Coronary artery (tissue), 2 donors: ENCODE results near the gene MGAT3.

Experiments used
- DNase-seq: peaks from one replicate; pipeline ENCODE4 v3.0.0-alpha.2; 2017; ENCODE audit warnings: low spot score
- H3K27ac ChIP-seq, 2 donors: fragments of 200-600 bp; sonication (generic); one replicate each; pipeline ENCODE4 v1.5.1; 2016 to 2019
- H3K4me3 ChIP-seq: fragments of 200-600 bp; sonication (generic); 2 replicates; pipeline ENCODE4 v1.5.1; 2016; ENCODE audit warnings: mild to moderate bottlenecking, moderate library complexity
- CTCF ChIP-seq: fragments of 200-600 bp; sonication (generic); IDR thresholded peaks from one replicate; pipeline ENCODE4 v1.5.1; 2019; ENCODE audit warnings: antibody characterized with exemption

The MGAT3 gene

GRCh38 chr22:39443398-39443797 is 13.4 kb upstream of the MGAT3 start:
- no peak for TF ChIP-seq CTCF
- no peak overlapping the region for H3K27ac ChIP-seq
- no peak for DNase-seq
- no peak overlapping the region for H3K4me3 ChIP-seq

- H3K27ac ChIP-seq, result no peak overlapping the region
- DNase-seq, result no peak
- TF ChIP-seq CTCF, result no peak
- no peak overlapping the region for H3K4me3 ChIP-seq
Observed at GRCh38 chr22:39444247-39444800, 12.5 kb upstream of the MGAT3 start.

GRCh38 chr22:39444937-39445465 is 11.8 kb upstream of the MGAT3 start:
- no peak overlapping the region for H3K4me3 ChIP-seq
- no peak overlapping the region for H3K27ac ChIP-seq
- DNase-seq, result no peak
- no peak for TF ChIP-seq CTCF

- no peak for DNase-seq
- no peak overlapping the region for H3K4me3 ChIP-seq
- TF ChIP-seq CTCF, result no peak
- H3K27ac ChIP-seq, result no peak overlapping the region
Observed at GRCh38 chr22:39445678-39446077, 11.1 kb upstream of the MGAT3 start.

- H3K27ac ChIP-seq, result no peak overlapping the region
- TF ChIP-seq CTCF, result no peak
- no peak for DNase-seq
- H3K4me3 ChIP-seq, result no peak overlapping the region
Observed at GRCh38 chr22:39446239-39446721, 10.5 kb upstream of the MGAT3 start.

GRCh38 chr22:39448205-39449054 is 8.4 kb upstream of the MGAT3 start:
- no peak for DNase-seq
- H3K4me3 ChIP-seq, result no peak overlapping the region
- TF ChIP-seq CTCF, result no peak
- H3K27ac ChIP-seq, result no peak overlapping the region

GRCh38 chr22:39449708-39450107 is 7.1 kb upstream of the MGAT3 start:
- no peak for TF ChIP-seq CTCF
- H3K4me3 ChIP-seq, result no peak overlapping the region
- DNase-seq, result no peak
- no peak overlapping the region for H3K27ac ChIP-seq
